GM21717 (cell line): ENCODE results near the gene ADIPOR2.

ENCODE experiments used
- ATAC-seq: cut with Tn5 transposase; IDR thresholded peaks from one replicate; pipeline ENCODE4 v1.9.1; 2021; ENCODE audit warnings: mild to moderate bottlenecking, moderate library complexity; ENCODE audit not compliant: unreplicated experiment

ADIPOR2 gene

GRCh38 chr12:1768615-1769014 is 77.7 kb downstream of the ADIPOR2 start:
- no peak for ATAC-seq

- ATAC-seq = no peak
Measured at GRCh38 chr12:1769809-1770494, 79.1 kb downstream of the ADIPOR2 start.

- ATAC-seq = no peak
Measured at GRCh38 chr12:1773937-1774655, 83.2 kb downstream of the ADIPOR2 start.

- no peak for ATAC-seq
Measured at GRCh38 chr12:1776170-1776921, 85.5 kb downstream of the ADIPOR2 start.

- ATAC-seq = no peak
Measured at GRCh38 chr12:1777798-1778197, 86.9 kb downstream of the ADIPOR2 start.

- ATAC-seq = no peak
Measured at GRCh38 chr12:1778911-1779310, 88.0 kb downstream of the ADIPOR2 start.

- no peak for ATAC-seq
Measured at GRCh38 chr12:1779783-1780182, 88.9 kb downstream of the ADIPOR2 start.

GRCh38 chr12:1781772-1782171 is 90.9 kb downstream of the ADIPOR2 start:
- no peak for ATAC-seq

GRCh38 chr12:1782215-1782614 is 91.3 kb downstream of the ADIPOR2 start:
- no peak for ATAC-seq

- no peak for ATAC-seq
Measured at GRCh38 chr12:1787714-1788113, 96.8 kb downstream of the ADIPOR2 start.

GRCh38 chr12:1790444-1790843 is 99.6 kb downstream of the ADIPOR2 start:
- ATAC-seq = no peak

- no peak for ATAC-seq
Measured at GRCh38 chr12:1791104-1791841, 100.4 kb downstream of the ADIPOR2 start.

GRCh38 chr12:1792406-1792805 is 101.5 kb downstream of the ADIPOR2 start:
- no peak for ATAC-seq

GRCh38 chr12:1793426-1794210 is 102.7 kb downstream of the ADIPOR2 start:
- ATAC-seq = no peak

GRCh38 chr12:1794440-1795090 is 103.7 kb downstream of the ADIPOR2 start:
- no peak for ATAC-seq

GRCh38 chr12:1795221-1795784 is 104.4 kb downstream of the ADIPOR2 start:
- no peak for ATAC-seq

GRCh38 chr12:1795785-1796514 is 105.1 kb downstream of the ADIPOR2 start:
- ATAC-seq = peak; percentile 93

GRCh38 chr12:1796515-1797010 is 105.7 kb downstream of the ADIPOR2 start:
- ATAC-seq = peak; percentile 18
